ENCODE data around the gene IGFL1. TPM values are rescaled to one million over a fixed set of nuclear protein-coding genes. Genes with fewer than 3 reads are reported as not detected.

Gene IGFL1
- total and polyA plus RNA-seq, 2 donors (not counting 1 experiment from before 2014, with no cell fraction given), result 0.15 TPM; not detected in 1

DNA sequence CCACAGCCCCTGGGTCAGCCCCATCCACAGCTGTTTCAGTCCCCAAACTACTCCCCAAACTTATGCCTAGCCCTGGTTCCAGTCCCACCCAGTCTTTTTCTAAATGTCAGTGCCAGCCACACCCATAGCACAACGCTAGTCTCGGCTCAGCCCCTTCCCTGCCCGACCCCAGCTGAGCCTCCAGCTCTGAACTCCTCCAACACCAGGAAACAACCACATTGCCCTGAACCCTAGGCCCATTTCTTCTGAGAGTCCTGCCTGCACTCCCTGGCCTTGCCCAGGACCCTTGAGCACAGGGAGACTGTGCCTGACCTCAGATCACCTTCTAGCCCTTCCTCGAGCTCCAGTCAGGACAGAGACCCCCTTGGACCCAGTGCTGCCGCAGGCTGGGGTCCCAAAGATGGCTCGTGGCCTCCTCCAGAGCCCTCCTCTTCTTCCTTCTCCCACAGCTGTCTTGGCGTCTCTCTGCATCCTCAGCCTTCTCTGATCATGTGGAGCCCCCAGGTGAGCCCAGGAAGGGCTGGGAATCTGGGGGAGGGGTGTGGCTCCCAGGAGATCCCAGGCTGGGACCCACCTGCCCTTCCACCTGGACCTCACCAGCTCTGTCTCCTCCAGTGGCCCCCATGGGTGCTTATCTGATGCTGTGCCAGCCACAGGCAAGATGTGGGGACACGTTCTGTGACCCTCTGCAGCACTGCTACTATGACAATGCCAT is 33.0 kb upstream of the IGFL1 start:
- H2AFZ ChIP-seq (ENCODE audit: insufficient read depth, low read depth, low read length, poor library complexity, severe bottlenecking), result no peak overlapping the region
- no peak overlapping the region for H3K27ac ChIP-seq (ENCODE audit: low read length in 2 of 2)
- H3K27me3 ChIP-seq (replicated peaks in 1 of 4; ENCODE audit: control extremely low read depth in 1 of 4, control insufficient read depth in 3 of 4, insufficient read depth in 4 of 4, low read length in 3 of 4), result peaks cover 0 to 7% (median 0%) of the 10 kb centered on the region in 4 experiments
- H4K20me1 ChIP-seq (ENCODE audit: control insufficient read depth, insufficient read depth, low read length, poor library complexity, severe bottlenecking), result no peaks in the 10 kb centered on the region
- no peaks in the 10 kb centered on the region for H3K9me3 ChIP-seq (ENCODE audit: control extremely low read depth in 1 of 3, control insufficient read depth in 2 of 3, insufficient read depth in 1 of 3, low read length in 2 of 3)
- Mint-ChIP-seq H3K4me3 (no peak overlapping the region), H3K27me3 (peaks cover 53% of the 10 kb centered on the region), H3K9me3 (ENCODE audit: insufficient read depth) (no peaks in the 10 kb centered on the region), H3K27ac (no peak overlapping the region), H3K4me1 (no peaks in the 10 kb centered on the region)
- no peak overlapping the region for H3K4me2 ChIP-seq (replicated peaks; ENCODE audit: low read depth, low read length, poor library complexity, severe bottlenecking)
- TF ChIP-seq, protein P1, sequence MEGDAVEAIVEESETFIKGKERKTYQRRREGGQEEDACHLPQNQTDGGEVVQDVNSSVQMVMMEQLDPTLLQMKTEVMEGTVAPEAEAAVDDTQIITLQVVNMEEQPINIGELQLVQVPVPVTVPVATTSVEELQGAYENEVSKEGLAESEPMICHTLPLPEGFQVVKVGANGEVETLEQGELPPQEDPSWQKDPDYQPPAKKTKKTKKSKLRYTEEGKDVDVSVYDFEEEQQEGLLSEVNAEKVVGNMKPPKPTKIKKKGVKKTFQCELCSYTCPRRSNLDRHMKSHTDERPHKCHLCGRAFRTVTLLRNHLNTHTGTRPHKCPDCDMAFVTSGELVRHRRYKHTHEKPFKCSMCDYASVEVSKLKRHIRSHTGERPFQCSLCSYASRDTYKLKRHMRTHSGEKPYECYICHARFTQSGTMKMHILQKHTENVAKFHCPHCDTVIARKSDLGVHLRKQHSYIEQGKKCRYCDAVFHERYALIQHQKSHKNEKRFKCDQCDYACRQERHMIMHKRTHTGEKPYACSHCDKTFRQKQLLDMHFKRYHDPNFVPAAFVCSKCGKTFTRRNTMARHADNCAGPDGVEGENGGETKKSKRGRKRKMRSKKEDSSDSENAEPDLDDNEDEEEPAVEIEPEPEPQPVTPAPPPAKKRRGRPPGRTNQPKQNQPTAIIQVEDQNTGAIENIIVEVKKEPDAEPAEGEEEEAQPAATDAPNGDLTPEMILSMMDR (IDR thresholded peaks at IDR 0.05), result no peak
- no peak for TF ChIP-seq EZH2 (IDR thresholded peaks at IDR 0.05; ENCODE audit: borderline replicate concordance, insufficient read depth, low read depth, low read length, poor library complexity, severe bottlenecking)
- CTCF ChIA-PET, result no interaction called here
- no peak for ATAC-seq (ENCODE audit: low read depth)
- no peak overlapping the region for H3K4me3 ChIP-seq (ENCODE audit: control extremely low read depth in 1 of 5, extremely low read depth in 1 of 5, insufficient read depth in 1 of 5, low read depth in 2 of 5, low read length in 4 of 5)
- H3K79me2 ChIP-seq (ENCODE audit: control insufficient read depth, insufficient read depth, low read length), result no peaks in the 10 kb centered on the region
- WGBS (ENCODE audit: insufficient coverage), result 64% methylated on average over 7 of the region's 8 CpGs
- no peak for DNase-seq
- POLR2A ChIA-PET, result no interaction called here
- no peaks in the 10 kb centered on the region for H3K4me1 ChIP-seq (ENCODE audit: control insufficient read depth in 2 of 2, insufficient read depth in 2 of 2, low read length in 2 of 2)
- H3K36me3 ChIP-seq (replicated peaks in 1 of 2; ENCODE audit: control extremely low read depth in 1 of 2, control insufficient read depth in 1 of 2, extremely low read depth in 1 of 2, insufficient read depth in 2 of 2, low read length in 1 of 2), result no peaks in the 10 kb centered on the region
- H3K9ac ChIP-seq (ENCODE audit: low read length), result no peak overlapping the region
- intact Hi-C loops (cut with micrococcal nuclease), result no loop called here

DNA sequence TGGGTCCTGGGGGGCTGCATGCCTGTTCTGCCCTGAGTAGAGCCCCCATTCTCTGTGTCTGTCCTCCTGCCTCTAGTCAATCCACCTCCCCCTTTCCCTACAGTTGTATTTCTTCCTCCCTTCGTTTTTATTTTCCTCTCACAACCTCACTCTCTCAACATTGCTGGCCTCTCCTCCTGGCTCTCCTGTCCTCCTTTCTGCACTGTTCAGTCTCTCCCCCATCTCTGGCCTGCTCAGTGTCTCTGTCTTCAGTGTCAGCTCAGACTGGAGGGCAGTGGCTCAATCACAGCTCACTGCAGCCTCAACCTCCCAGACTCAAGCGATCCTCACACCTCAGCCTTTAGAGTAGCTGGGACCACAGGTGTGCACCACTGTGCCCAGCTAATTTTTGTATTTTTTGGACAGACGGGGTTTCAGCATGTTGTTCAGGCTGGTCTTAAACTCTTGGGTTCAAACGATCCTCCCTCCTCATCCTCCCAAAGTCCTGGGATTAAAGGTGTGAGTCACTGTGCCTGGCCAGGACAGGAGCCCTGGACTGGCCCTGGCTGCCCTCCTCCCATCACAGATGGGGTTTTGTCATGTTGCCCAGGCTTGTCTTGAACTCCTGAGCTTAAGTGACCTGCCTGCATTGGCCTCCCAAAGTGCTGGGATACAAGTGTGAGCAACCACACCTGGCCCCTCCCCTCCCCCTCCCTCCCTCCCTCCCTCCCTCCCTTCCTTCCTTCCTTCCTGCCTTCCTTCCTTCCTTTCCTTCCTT is 32.0 kb upstream of the IGFL1 start:
- ATAC-seq (ENCODE audit: low read depth), result no peak
- no peak overlapping the region for H3K27ac ChIP-seq (ENCODE audit: low read length in 2 of 2)
- H3K79me2 ChIP-seq (ENCODE audit: control insufficient read depth, insufficient read depth, low read length), result no peaks in the 10 kb centered on the region
- no peaks in the 10 kb centered on the region for H3K36me3 ChIP-seq (replicated peaks in 1 of 2; ENCODE audit: control extremely low read depth in 1 of 2, control insufficient read depth in 1 of 2, extremely low read depth in 1 of 2, insufficient read depth in 2 of 2, low read length in 1 of 2)
- WGBS (ENCODE audit: insufficient coverage), result 80% methylated on average over 4 of the region's 4 CpGs
- Mint-ChIP-seq H3K27ac (no peak overlapping the region), H3K27me3 (peaks cover 59% of the 10 kb centered on the region), H3K9me3 (ENCODE audit: insufficient read depth) (no peaks in the 10 kb centered on the region), H3K4me3 (no peak overlapping the region), H3K4me1 (no peaks in the 10 kb centered on the region)
- DNase-seq, result no peak
- no peak overlapping the region for H3K4me3 ChIP-seq (ENCODE audit: control extremely low read depth in 1 of 5, extremely low read depth in 1 of 5, insufficient read depth in 1 of 5, low read depth in 2 of 5, low read length in 4 of 5)
- peaks cover 0 to 7% (median 0%) of the 10 kb centered on the region in 4 experiments for H3K27me3 ChIP-seq (replicated peaks in 1 of 4; ENCODE audit: control extremely low read depth in 1 of 4, control insufficient read depth in 3 of 4, insufficient read depth in 4 of 4, low read length in 3 of 4)
- H4K20me1 ChIP-seq (ENCODE audit: control insufficient read depth, insufficient read depth, low read length, poor library complexity, severe bottlenecking), result no peaks in the 10 kb centered on the region
- no peaks in the 10 kb centered on the region for H3K4me1 ChIP-seq (ENCODE audit: control insufficient read depth in 2 of 2, insufficient read depth in 2 of 2, low read length in 2 of 2)
- H3K4me2 ChIP-seq (replicated peaks; ENCODE audit: low read depth, low read length, poor library complexity, severe bottlenecking), result no peak overlapping the region
- no peak overlapping the region for H3K9ac ChIP-seq (ENCODE audit: low read length)
- ChIA-PET POLR2A (no interaction called here), CTCF (no interaction called here)
- intact Hi-C loops (cut with micrococcal nuclease), result no loop called here
- no peaks in the 10 kb centered on the region for H3K9me3 ChIP-seq (ENCODE audit: control extremely low read depth in 1 of 3, control insufficient read depth in 2 of 3, insufficient read depth in 1 of 3, low read length in 2 of 3)
- H2AFZ ChIP-seq (ENCODE audit: insufficient read depth, low read depth, low read length, poor library complexity, severe bottlenecking), result no peak overlapping the region
- TF ChIP-seq EZH2 (IDR thresholded peaks at IDR 0.05; ENCODE audit: borderline replicate concordance, insufficient read depth, low read depth, low read length, poor library complexity, severe bottlenecking), result no peak
- TF ChIP-seq, protein P1 (IDR thresholded peaks at IDR 0.05), result no peak

All from B cell (primary cell).